Osteoblast (primary cell): ENCODE results near the gene OPN5. TPM values are rescaled to one million over a fixed set of nuclear protein-coding genes. Genes with fewer than 3 reads are reported as not detected.

Experiments
- DNase-seq: peaks from one replicate; pipeline ENCODE4 v3.0.0; 2011; ENCODE audit warnings: low spot score, mixed read lengths; ENCODE audit not compliant: insufficient read length; ENCODE audit errors: missing footprints
- H2AFZ ChIP-seq: 2 replicates; pipeline ENCODE4 v1.6.0; 2011; ENCODE audit warnings: mild to moderate bottlenecking, low read length
- H3K27ac ChIP-seq: 2 replicates; pipeline ENCODE4 v1.5.1; 2011; ENCODE audit warnings: mild to moderate bottlenecking, low read depth, low read length, moderate library complexity
- H3K27me3 ChIP-seq: 2 replicates; pipeline ENCODE4 v1.6.0; 2012; ENCODE audit warnings: mild to moderate bottlenecking, control low read depth, inconsistent platforms, low read length, moderate library complexity; ENCODE audit not compliant: insufficient read depth
- H3K36me3 ChIP-seq: 2 replicates; pipeline ENCODE4 v1.5.1; 2011; ENCODE audit warnings: mild to moderate bottlenecking, low read length, control low read depth, moderate library complexity; ENCODE audit not compliant: insufficient read depth
- H3K4me1 ChIP-seq: 2 replicates; pipeline ENCODE4 v1.5.1; 2011; ENCODE audit warnings: mild to moderate bottlenecking, low read length, control low read depth, moderate library complexity; ENCODE audit not compliant: insufficient read depth
- H3K4me2 ChIP-seq: 2 replicates; pipeline ENCODE4 v1.6.0; 2011; ENCODE audit warnings: mild to moderate bottlenecking, low read length; ENCODE audit not compliant: insufficient read depth
- H3K4me3 ChIP-seq: fragments of 200-600 bp; sonication (generic); 3 replicates; pipeline ENCODE4 v1.5.1; 2012; ENCODE audit warnings: mild to moderate bottlenecking, low read length, inconsistent platforms; ENCODE audit not compliant: insufficient read depth
- H3K79me2 ChIP-seq: 2 replicates; pipeline ENCODE4 v1.6.0; 2012; ENCODE audit warnings: mild to moderate bottlenecking, low read length, control low read depth, inconsistent platforms; ENCODE audit not compliant: insufficient read depth
- H3K9me3 ChIP-seq: 2 replicates; pipeline ENCODE4 v1.5.1; 2011; ENCODE audit warnings: low read depth, low read length, control low read depth
- H4K20me1 ChIP-seq: 2 replicates; pipeline ENCODE4 v1.6.0; 2012; ENCODE audit warnings: mild to moderate bottlenecking, low read length, control low read depth; ENCODE audit not compliant: insufficient read depth
- total RNA-seq: library from RNA; depleted of rRNA; stranded (reverse); fragments of >200 nt; gene quantifications from 2 replicates; pipeline ENCODE4 v1.2.3, GENCODE V29; 2012
- TF ChIP-seq, protein P1 (sequence below): IDR thresholded peaks from 2 replicates; pipeline ENCODE4 v1.5.1; 2011; ENCODE audit warnings: mild to moderate bottlenecking, low read depth, low read length, moderate library complexity; ENCODE audit errors: extremely low read depth

The OPN5 gene
- total RNA-seq, 1 donor: under 0.01 TPM

DNA sequence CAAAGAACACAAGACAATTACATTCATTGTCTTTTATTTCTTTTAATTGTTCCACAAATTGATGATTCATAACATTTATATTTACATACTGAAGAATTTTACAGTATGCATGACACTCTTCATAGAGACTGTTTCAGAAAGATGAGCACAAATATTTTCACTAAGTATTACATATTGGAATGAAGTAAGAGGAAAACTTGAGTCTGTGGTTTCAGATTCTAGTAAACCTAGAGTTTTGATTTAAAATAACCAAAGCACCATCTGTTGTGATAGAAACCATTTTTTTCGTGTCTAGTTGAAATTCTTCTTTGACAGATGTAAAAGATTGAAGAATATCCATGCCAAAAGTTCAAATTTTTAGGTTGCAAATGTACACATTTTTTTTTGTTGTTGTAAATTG is 32.1 kb upstream of the OPN5 start:
- Histone ChIP-seq H3K27ac (no peak overlapping the region), H3K36me3 (no peaks in the 10 kb centered on the region), H4K20me1 (no peaks in the 10 kb centered on the region), H3K4me3 (no peak overlapping the region), H3K27me3 (no peaks in the 10 kb centered on the region), H3K4me2 (no peak overlapping the region), H2AFZ (no peak overlapping the region), H3K9me3 (no peaks in the 10 kb centered on the region), H3K4me1 (no peaks in the 10 kb centered on the region), H3K79me2 (no peaks in the 10 kb centered on the region)
- DNase-seq: no peak
- TF ChIP-seq, protein P1, sequence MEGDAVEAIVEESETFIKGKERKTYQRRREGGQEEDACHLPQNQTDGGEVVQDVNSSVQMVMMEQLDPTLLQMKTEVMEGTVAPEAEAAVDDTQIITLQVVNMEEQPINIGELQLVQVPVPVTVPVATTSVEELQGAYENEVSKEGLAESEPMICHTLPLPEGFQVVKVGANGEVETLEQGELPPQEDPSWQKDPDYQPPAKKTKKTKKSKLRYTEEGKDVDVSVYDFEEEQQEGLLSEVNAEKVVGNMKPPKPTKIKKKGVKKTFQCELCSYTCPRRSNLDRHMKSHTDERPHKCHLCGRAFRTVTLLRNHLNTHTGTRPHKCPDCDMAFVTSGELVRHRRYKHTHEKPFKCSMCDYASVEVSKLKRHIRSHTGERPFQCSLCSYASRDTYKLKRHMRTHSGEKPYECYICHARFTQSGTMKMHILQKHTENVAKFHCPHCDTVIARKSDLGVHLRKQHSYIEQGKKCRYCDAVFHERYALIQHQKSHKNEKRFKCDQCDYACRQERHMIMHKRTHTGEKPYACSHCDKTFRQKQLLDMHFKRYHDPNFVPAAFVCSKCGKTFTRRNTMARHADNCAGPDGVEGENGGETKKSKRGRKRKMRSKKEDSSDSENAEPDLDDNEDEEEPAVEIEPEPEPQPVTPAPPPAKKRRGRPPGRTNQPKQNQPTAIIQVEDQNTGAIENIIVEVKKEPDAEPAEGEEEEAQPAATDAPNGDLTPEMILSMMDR: no peak

DNA sequence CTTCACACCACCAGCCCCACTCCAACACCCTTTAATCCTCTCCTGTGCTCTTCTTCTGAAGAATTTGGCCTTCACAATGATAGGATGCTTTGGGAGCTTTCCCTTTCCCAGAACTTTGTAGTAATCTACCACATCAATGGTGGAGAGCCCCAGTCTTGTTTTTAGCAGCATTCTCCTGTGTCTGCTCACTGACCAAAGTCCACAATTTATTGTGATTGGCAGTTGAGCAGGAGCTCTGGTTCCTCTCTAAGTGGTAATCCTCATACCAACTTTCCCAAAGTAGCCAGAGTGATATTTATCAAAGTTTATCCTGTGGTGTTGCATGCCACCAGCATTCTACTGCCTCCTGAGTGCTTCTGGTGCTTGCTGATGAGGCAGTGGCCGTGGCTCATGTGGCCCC is 29.0 kb upstream of the OPN5 start:
- Histone ChIP-seq H3K79me2 (no peaks in the 10 kb centered on the region), H2AFZ (no peak overlapping the region), H3K4me1 (no peaks in the 10 kb centered on the region), H3K36me3 (no peaks in the 10 kb centered on the region), H3K4me3 (no peak overlapping the region), H3K27me3 (no peaks in the 10 kb centered on the region), H4K20me1 (no peaks in the 10 kb centered on the region), H3K4me2 (no peak overlapping the region), H3K9me3 (no peaks in the 10 kb centered on the region), H3K27ac (no peak overlapping the region)
- DNase-seq: no peak
- TF ChIP-seq, protein P1: no peak

DNA sequence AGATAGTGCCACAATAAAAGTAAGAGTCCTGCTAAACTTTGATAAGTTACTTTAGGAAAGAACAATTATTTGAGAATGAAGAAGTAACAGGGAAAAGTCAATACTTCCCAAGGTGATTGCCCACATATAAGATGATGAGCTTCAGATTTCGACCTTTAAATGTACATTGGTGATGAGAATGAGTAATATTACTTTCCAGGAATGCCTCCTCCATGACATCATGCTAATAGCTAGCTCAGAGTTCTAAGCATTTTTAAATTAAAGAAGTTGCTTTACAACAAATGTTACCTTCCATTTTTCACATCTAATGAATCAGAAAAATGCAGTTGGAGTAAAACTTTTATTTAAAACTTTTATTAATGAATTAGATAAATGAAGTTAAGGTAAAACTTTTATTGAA is 22.5 kb upstream of the OPN5 start:
- Histone ChIP-seq H3K27ac (no peak overlapping the region), H3K4me1 (no peaks in the 10 kb centered on the region), H3K9me3 (no peaks in the 10 kb centered on the region), H2AFZ (no peak overlapping the region), H4K20me1 (no peaks in the 10 kb centered on the region), H3K4me3 (no peak overlapping the region), H3K36me3 (no peaks in the 10 kb centered on the region), H3K27me3 (no peaks in the 10 kb centered on the region), H3K4me2 (no peak overlapping the region), H3K79me2 (no peaks in the 10 kb centered on the region)
- TF ChIP-seq, protein P1: no peak
- no peak for DNase-seq

DNA sequence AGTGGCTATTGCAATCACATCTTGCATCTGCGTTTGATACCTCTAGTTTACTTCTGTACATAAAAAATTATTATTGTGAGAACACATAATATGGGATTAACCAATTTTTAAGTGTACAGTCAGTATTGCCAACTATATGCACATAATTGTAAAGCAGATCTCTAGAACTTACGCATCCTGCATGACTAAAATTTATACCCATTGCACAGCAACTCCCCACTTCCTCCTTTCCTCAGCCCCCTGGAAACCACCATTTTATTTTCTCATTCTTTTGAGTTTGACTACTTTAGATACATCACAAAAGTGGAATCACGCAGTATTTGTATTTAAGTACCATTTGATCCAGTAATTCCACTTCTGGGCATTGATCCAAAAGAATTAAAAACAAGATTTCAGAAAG is 19.3 kb upstream of the OPN5 start:
- TF ChIP-seq, protein P1: no peak
- Histone ChIP-seq H3K36me3 (no peaks in the 10 kb centered on the region), H3K79me2 (no peaks in the 10 kb centered on the region), H3K4me3 (no peak overlapping the region), H2AFZ (no peak overlapping the region), H3K27ac (no peak overlapping the region), H4K20me1 (no peaks in the 10 kb centered on the region), H3K9me3 (no peaks in the 10 kb centered on the region), H3K27me3 (no peaks in the 10 kb centered on the region), H3K4me1 (no peaks in the 10 kb centered on the region), H3K4me2 (no peak overlapping the region)
- DNase-seq: no peak
